Peyer's patch (tissue), 4 donors: ENCODE measurements around the gene RAPGEF5. TPM values are rescaled to one million over a fixed set of nuclear protein-coding genes. Genes with fewer than 3 reads are reported as not detected.

Experiments
- DNase-seq, 3 donors: peaks; one replicate each; pipeline ENCODE4 v3.0.0-alpha.2; 2017 to 2019
- H3K27ac ChIP-seq, 4 donors: fragments of 200-600 bp; sonication (generic); one replicate each; pipeline ENCODE4 v1.5.1; 2016 to 2019
- H3K27me3 ChIP-seq, 2 donors: fragments of 200-600 bp; sonication (generic); one replicate each; pipeline ENCODE4 v1.5.1; 2019
- H3K36me3 ChIP-seq, 3 donors: fragments of 200-600 bp; sonication (generic); one replicate each; pipeline ENCODE4 v1.5.1; 2016 to 2019
- H3K4me1 ChIP-seq, 4 donors: fragments of 200-600 bp; sonication (generic); one replicate each; pipeline ENCODE4 v1.5.1; 2016 to 2019
- H3K4me3 ChIP-seq, 4 donors: fragments of 200-600 bp; sonication (generic); 1 replicate in 3 of 4; 2 replicates in 1 of 4; pipeline ENCODE4 v1.5.1; 2016 to 2019; ENCODE audit warnings: mild to moderate bottlenecking in 1 of 4
- H3K9me3 ChIP-seq, 4 donors: fragments of 200-600 bp; sonication (generic); one replicate each; pipeline ENCODE4 v1.5.1; 2016 to 2019; ENCODE audit warnings: mild to moderate bottlenecking in 1 of 4
- POLR2A ChIP-seq, 2 donors: fragments of 450-650 bp; IDR thresholded peaks; one replicate each; pipeline ENCODE4 v1.5.1; 2017; ENCODE audit warnings: antibody characterized with exemption in 2 of 2, mild to moderate bottlenecking in 2 of 2, moderate library complexity in 2 of 2
- total RNA-seq, 4 donors: library from RNA; depleted of rRNA; stranded (reverse); fragments of >200 nt; gene quantifications; one replicate each; pipeline ENCODE4 v1.1.0, GENCODE V29; 2016
- TF ChIP-seq, protein P1 (sequence below), 6 experiments: fragments of 450-650 bp in 4 of 6; fragments of 200-600 bp in 2 of 6; sonication (generic) in 1 of 6; IDR thresholded peaks; one replicate each; pipeline ENCODE4 v1.5.1; 2017 to 2019; ENCODE audit warnings: antibody characterized with exemption in 6 of 6, mild to moderate bottlenecking in 3 of 6, moderate library complexity in 1 of 6

RAPGEF5 gene, protein sequence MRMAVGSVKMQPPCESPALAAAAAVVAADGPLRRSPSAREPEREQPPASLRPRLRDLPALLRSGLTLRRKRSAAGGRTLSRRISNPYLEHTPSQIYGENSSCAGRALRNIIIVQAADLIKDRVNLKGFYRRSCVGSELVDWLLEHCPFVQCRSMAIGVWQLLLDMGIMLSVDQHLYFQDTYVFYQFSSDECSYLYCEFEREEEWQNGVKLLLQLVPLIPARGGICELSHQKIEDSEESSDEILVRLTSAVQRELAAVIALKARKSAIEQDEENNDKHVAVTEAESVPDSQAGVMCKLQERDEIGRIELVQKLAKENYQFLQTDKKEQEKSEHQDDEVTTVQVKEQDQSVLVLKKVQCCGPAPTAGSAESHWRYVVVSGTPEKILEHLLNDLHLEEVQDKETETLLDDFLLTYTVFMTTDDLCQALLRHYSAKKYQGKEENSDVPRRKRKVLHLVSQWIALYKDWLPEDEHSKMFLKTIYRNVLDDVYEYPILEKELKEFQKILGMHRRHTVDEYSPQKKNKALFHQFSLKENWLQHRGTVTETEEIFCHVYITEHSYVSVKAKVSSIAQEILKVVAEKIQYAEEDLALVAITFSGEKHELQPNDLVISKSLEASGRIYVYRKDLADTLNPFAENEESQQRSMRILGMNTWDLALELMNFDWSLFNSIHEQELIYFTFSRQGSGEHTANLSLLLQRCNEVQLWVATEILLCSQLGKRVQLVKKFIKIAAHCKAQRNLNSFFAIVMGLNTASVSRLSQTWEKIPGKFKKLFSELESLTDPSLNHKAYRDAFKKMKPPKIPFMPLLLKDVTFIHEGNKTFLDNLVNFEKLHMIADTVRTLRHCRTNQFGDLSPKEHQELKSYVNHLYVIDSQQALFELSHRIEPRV
- total RNA-seq, result 100 to 1,000 TPM in 3 of 4 donors, 10 to 100 TPM in 1; 92.8 to 144 (median 111) TPM

DNA sequence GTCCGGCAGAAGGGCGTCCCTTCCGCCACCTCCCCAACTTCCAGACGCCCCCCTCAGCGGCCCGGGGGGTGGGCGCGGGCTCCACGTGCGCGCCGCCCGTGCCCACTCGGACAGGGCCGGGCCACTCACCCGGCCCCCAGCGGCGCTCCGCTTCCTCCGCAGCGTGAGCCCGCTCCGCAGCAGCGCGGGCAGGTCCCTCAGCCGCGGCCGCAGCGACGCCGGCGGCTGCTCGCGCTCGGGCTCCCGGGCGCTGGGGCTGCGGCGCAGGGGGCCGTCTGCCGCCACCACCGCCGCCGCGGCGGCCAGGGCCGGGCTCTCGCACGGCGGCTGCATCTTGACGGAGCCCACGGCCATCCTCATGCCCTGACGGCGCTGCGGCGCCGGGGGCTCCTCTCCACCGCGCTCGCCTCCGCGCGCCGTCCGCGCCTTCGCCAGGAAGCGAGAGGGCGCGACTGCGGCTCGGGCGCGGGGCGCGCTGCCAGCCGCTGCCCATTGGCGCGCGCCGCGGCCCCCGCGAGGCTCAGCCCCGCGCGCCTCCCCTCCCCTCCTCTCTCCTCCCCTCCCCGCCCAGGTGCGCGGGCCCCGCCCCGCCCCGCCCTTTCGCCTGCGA is at the start of gene RAPGEF5:
RAPGEF5 (minus strand) TSS at position 454 of the 610 bp plus-strand sequence; CDS start at position 360, 94 bp downstream.
- Histone ChIP-seq H3K27ac (peak within 1 kb of the TSS; percentile 46 to 93 (median 81)), H3K9me3 (no peaks in the 10 kb centered on the region), H3K4me1 (no peaks in the 10 kb centered on the region), H3K36me3 (no peaks in the 10 kb centered on the region), H3K27me3 (no peaks in the 10 kb centered on the region), H3K4me3 (peak within 1 kb of the TSS; percentile 34 to 74 (median 58))
- DNase-seq, result peak in 2 of 3 donors; percentile 64 to 86
- peak in 1 of 2 donors; percentile 69 for TF ChIP-seq POLR2A (IDR thresholded peaks at IDR 0.05)
- TF ChIP-seq, protein P1, sequence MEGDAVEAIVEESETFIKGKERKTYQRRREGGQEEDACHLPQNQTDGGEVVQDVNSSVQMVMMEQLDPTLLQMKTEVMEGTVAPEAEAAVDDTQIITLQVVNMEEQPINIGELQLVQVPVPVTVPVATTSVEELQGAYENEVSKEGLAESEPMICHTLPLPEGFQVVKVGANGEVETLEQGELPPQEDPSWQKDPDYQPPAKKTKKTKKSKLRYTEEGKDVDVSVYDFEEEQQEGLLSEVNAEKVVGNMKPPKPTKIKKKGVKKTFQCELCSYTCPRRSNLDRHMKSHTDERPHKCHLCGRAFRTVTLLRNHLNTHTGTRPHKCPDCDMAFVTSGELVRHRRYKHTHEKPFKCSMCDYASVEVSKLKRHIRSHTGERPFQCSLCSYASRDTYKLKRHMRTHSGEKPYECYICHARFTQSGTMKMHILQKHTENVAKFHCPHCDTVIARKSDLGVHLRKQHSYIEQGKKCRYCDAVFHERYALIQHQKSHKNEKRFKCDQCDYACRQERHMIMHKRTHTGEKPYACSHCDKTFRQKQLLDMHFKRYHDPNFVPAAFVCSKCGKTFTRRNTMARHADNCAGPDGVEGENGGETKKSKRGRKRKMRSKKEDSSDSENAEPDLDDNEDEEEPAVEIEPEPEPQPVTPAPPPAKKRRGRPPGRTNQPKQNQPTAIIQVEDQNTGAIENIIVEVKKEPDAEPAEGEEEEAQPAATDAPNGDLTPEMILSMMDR (IDR thresholded peaks at IDR 0.05), result peak in 2 of 6 experiments; percentile 4 to 40

DNA sequence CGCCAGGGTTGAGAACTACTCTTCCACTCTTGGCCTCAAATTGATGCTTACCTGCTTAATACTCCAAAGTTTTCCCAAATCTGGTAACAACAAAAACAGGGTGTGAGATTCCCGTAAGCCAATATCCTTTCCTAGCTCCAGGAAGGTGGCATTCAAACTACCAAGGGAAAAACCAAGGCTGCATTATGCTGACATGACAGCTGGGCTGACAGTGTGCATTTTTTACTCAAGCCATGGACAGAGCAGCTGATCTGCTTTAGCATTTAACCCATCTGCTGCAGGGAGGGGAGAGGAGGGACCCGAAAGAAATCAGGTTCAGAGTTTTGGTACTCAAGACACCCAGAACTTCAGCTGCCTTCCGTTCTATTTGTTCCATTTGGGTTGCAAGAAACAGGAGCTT is 49.8 kb upstream of the RAPGEF5 start:
- no peak overlapping the region for H3K27ac ChIP-seq
- H3K4me1 ChIP-seq, result no peaks in the 10 kb centered on the region
- H3K4me3 ChIP-seq, result no peak overlapping the region
- no peaks in the 10 kb centered on the region for H3K27me3 ChIP-seq
- no peak for DNase-seq
- TF ChIP-seq, protein P1 (IDR thresholded peaks at IDR 0.05), result no peak
- TF ChIP-seq POLR2A (IDR thresholded peaks at IDR 0.05), result no peak
- H3K9me3 ChIP-seq, result no peaks in the 10 kb centered on the region
- no peaks in the 10 kb centered on the region for H3K36me3 ChIP-seq

DNA sequence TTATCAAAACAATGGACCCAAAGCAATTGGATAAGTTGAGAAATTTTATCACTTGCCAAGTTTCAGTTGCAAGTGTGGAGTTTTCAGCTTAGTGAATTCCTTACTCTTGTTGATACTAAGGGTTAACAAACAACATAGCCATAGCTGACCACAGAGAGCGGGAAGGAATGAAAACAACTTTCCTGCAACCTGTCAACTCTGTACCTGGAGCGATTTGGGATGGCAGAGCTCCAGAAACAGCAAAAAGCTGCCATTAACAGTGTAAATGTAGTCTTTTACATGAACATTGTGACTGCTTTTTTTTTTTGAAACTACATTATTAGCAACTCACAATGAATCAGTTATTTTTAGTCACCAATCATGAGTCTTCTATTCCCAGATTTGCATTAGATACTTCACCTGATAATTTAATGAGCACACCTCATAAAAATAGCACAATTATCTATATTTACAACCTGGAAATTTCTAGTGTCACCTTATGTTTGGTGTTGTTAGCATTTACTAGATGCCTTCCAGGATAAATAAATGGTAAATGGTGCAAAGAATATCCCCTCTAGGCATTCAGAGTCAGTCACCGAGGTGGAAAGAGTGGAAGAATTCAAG is 47.6 kb upstream of the RAPGEF5 start:
- Histone ChIP-seq H3K27ac (no peak overlapping the region), H3K36me3 (no peaks in the 10 kb centered on the region), H3K4me3 (no peak overlapping the region), H3K4me1 (no peaks in the 10 kb centered on the region), H3K9me3 (no peaks in the 10 kb centered on the region), H3K27me3 (no peaks in the 10 kb centered on the region)
- TF ChIP-seq, protein P1 (IDR thresholded peaks at IDR 0.05), result no peak
- no peak for TF ChIP-seq POLR2A (IDR thresholded peaks at IDR 0.05)
- no peak for DNase-seq

DNA sequence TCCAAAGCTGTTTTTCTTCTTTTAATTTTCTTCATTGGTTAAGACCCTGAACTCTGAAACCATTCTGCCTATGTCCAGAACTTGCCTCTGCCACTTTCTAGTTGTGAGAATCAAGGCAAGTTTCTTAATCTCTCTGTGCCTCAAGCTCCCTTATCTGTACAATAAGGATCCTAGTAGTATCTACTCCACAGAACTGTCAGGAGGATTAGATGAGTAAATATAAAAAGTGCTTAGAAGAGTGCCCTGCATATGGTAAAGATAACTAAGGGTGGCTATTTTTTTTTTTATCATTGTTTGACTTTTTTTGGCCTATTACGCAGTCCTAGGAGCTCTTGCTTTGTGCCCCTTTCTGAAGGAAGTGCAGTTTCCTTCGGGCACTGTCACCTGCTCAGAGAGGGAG is 46.4 kb upstream of the RAPGEF5 start:
- H3K4me1 ChIP-seq, result no peaks in the 10 kb centered on the region
- H3K27me3 ChIP-seq, result no peaks in the 10 kb centered on the region
- H3K36me3 ChIP-seq, result no peaks in the 10 kb centered on the region
- TF ChIP-seq POLR2A (IDR thresholded peaks at IDR 0.05), result no peak
- TF ChIP-seq, protein P1 (IDR thresholded peaks at IDR 0.05), result no peak
- no peak for DNase-seq
- H3K27ac ChIP-seq, result no peak overlapping the region
- H3K4me3 ChIP-seq, result no peak overlapping the region
- H3K9me3 ChIP-seq, result no peaks in the 10 kb centered on the region

DNA sequence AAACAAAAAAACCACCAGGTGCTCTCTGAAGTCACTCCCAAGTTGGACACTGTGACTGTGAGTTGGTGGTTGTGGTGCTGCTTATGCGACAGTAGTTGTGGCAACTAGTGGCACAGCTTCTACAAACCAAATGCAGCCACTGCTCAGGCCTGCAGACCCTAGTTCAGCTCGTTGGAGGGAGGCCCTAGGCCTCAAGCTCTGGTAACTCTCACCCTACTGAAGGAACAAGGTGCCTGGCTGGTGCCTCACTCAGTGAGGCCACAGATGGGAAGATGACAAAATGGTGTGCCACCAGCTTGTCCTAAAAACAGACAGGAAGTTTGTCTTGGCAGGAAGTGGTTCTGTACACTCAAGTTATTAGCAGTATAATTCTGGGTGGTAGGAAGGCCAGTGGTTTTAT is 45.3 kb upstream of the RAPGEF5 start:
- Histone ChIP-seq H3K4me3 (no peak overlapping the region), H3K27me3 (no peaks in the 10 kb centered on the region), H3K9me3 (no peaks in the 10 kb centered on the region), H3K36me3 (no peaks in the 10 kb centered on the region), H3K4me1 (no peaks in the 10 kb centered on the region), H3K27ac (no peak overlapping the region)
- no peak for DNase-seq
- TF ChIP-seq, protein P1 (IDR thresholded peaks at IDR 0.05), result no peak
- no peak for TF ChIP-seq POLR2A (IDR thresholded peaks at IDR 0.05)
